ENCODE results near the gene VTI1A. TPM values are rescaled to one million over a fixed set of nuclear protein-coding genes. Genes with fewer than 3 reads are reported as not detected.
"Not testable (repeated sequence)": the region's sequence is repeated elsewhere in the genome, so short reads cannot be mapped to it uniquely, and the experiment has no call there.

Gene VTI1A
- total RNA-seq, 4 donors from 2014 or later: 43.5 to 80.4 (median 62.3) TPM

DNA sequence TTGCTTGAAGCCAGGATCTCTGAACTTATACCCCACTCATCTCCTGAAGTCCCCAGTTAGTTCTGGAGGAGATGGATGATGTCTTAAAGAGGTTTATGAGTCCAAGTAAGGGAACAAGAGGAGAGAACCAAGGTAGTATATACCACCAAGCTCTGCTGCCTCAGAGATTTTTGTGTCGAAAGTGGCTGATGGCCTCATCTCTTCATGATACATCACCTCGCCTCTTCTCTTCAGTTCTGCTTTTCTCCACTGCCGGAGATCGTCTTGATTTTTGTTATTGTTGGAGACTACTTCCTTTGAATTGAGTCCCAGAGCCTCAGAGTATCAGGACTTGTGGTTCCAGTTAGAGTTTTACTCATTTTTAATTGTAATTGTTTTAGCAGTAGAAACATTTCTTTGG lies 1.9 kb downstream of the VTI1A start:
- no peak for DNase-seq (ENCODE audit: low spot score)
- TF ChIP-seq, protein P1, sequence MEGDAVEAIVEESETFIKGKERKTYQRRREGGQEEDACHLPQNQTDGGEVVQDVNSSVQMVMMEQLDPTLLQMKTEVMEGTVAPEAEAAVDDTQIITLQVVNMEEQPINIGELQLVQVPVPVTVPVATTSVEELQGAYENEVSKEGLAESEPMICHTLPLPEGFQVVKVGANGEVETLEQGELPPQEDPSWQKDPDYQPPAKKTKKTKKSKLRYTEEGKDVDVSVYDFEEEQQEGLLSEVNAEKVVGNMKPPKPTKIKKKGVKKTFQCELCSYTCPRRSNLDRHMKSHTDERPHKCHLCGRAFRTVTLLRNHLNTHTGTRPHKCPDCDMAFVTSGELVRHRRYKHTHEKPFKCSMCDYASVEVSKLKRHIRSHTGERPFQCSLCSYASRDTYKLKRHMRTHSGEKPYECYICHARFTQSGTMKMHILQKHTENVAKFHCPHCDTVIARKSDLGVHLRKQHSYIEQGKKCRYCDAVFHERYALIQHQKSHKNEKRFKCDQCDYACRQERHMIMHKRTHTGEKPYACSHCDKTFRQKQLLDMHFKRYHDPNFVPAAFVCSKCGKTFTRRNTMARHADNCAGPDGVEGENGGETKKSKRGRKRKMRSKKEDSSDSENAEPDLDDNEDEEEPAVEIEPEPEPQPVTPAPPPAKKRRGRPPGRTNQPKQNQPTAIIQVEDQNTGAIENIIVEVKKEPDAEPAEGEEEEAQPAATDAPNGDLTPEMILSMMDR (IDR thresholded peaks at IDR 0.05): no peak

DNA sequence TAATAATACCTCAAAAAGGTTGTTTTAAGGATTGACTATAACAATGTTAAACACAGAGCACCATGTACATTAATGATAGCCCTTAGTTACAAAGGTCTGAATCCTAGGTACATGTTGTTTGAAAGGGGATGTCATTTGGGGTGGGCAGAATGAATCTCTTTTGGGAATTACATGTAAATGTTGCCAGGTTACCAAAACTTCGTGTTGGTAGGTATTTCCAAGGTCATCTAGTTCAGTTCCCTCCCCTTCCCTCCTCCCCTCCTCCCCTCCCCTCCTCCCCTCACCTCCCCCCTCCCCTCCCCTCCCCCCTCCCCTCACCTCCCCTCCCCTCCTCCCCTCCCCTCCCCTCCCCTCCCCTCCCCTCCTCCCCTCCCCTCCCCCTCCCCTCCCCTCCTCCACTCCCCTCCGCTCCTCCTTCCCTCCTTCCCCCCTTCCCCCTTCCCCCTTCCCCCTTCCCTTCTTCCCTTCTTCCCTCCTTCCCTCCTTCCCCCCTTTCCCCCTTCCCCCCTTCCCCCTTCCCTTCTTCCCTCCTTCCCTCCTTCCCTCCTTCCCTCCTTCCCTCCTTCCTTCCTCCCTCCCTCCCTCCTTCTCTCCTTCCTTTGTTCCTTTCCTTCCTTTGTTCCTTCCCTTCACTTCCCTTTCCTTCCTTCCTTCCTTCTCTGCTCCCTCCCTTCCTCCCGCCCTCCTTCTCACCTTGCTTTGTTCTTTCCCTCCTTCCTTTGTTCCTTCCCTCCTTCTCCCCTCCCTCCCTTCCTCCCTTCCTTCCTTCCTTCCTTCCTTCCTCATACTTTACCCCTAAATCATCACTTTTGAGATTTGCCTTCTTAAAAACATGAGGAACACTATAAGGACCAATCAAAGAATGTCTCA lies 8.1 kb downstream of the VTI1A start:
- TF ChIP-seq, protein P1 (IDR thresholded peaks at IDR 0.05): no peak
- ATAC-seq (ENCODE audit: low FRiP score) (no peak), DNase-seq (ENCODE audit: low spot score) (no peak)

More for the DNA sequence above, 1.9 kb downstream of the VTI1A start:
- ATAC-seq (ENCODE audit: low FRiP score): no peak

DNA sequence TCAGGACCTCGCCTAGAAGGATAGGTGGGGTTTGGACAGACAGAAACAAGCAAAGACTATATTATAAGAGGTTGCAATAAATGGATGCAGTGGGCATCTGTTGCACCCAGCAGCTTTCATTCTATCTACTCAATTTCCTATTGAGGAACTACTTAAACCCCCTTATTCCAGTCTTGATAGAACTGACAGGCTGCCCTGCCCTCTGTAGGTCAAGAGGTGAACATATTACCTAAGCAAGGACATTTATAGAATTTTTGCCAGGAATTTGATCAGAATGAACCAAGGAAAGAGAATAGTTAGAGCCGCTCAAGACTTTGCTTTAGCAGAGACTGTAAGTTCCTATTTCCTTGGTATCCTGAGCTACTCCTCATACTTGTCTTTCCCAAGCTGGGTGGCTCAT lies 9.5 kb downstream of the VTI1A start:
- no peak for ATAC-seq (ENCODE audit: low FRiP score)
- TF ChIP-seq, protein P1 (IDR thresholded peaks at IDR 0.05): no peak
- no peak for DNase-seq (ENCODE audit: low spot score)

DNA sequence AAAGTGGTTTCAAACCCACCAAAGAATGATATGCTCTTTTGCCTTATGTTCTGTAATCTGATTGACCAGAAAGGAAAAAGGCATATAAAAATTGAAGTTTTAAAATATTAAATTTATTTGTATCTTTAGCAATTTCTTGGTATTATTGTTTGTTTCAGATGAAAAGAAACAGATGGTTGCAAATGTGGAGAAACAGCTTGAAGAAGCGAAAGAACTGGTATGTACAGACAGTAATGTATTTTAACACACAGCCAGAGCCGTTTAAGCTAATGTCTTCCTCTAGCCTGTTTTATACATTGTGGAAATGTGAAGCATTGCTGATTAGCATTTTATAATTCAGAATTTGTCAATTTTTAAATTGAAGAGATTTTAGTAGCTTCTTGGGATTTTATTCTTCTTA lies 13.4 kb downstream of the VTI1A start:
- DNase-seq (ENCODE audit: low spot score): no peak
- ATAC-seq (ENCODE audit: low FRiP score): no peak
- TF ChIP-seq, protein P1 (IDR thresholded peaks at IDR 0.05): no peak

DNA sequence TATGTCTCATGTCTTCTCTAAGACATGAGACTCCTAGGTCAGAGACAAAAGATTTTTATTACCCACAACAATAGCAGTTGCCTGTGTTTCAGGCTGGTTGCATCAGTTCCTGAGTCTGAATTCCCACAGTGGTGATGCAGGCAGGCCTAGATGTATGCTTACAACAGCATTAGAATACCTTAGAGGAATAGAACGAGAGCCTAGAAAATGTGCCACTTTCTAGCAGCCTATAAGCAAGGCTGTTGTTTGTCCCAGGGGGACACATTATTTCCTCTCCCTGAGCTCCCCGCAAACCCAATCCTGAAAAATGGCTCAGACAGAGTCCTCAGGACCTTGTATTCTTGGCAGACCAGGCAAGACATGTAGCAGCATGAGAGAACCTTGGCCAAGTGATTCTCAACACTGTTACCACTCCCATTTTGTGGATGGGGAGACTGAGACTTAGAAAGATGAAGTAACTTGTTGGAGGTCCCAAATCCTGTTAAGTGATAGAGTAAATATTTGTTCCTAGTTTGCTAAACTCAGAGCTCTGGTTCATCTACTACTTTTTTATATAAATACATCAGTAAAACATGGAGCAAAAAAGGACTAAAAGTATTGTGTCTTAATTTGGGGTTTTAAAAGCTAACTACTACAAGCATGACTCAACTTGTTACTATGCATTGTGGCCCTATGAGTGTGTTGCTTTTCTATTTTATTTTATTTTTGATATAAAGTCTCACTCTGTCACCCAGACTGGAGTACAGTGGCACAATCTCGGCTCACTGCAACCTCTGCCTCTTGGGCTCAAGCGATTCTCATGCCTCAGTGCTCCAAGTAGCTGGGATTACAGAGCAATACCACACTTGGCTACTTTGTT lies 14.2 kb downstream of the VTI1A start:
- TF ChIP-seq, protein P1 (IDR thresholded peaks at IDR 0.05): no peak
- DNase-seq (ENCODE audit: low spot score): no peak
- no peak for ATAC-seq (ENCODE audit: low FRiP score)

DNA sequence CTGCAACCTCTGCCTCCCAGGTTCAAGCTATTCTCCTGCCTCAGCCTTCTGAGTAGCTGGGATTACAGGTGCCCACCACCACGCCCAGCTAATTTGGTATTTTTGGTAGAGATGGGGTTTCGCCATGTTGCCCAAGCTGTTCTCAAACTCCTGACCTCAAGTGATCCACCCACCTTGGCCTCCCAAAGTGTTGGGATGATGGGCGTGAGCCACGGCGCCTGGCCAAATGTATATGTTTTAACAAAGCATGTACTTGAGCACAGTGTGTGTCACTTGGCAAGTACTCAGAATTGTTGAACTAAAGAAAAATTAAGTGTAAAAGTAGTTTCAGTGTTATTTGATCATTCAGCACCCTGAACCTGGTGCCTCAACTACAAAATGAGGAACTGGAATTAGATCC lies 17.1 kb downstream of the VTI1A start:
- not testable (repeated sequence) for ATAC-seq (ENCODE audit: low FRiP score); DNase-seq (ENCODE audit: low spot score)

DNA sequence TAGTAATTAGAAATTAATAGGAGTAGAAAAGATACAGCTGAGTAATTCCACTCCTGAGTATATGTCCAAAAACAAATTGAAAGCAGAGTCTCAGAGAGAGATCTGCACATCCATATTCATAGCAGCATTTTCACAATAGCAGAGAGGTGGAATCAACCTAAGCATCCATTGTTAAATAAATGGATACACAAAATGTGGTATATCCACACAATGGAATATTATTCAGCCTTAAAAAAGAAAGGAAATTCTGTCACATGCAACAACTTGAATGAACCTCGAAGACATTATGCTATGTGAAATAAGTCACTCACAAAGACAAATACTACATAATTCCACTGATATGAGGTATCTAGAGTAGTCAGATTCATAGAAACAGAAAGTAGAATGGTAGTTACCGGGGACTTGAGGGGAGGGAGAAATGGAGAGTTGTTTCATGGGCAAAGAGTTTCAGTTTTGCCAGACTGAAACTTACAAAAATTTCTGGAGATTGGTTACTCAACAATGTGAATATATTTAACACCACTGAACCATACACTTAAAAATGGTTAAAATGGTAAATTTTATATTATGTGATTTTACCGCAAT lies 18.4 kb downstream of the VTI1A start:
- TF ChIP-seq, protein P1 (IDR thresholded peaks at IDR 0.05): no peak
- DNase-seq (ENCODE audit: low spot score): no peak
- no peak for ATAC-seq (ENCODE audit: low FRiP score)
